HG02763 (cell line): ENCODE results near the gene TCTN3.
A peak's percentile ranks its signal among the peaks of the same experiment; 100 is the strongest.
"Not testable (repeated sequence)": the region's sequence is repeated elsewhere in the genome, so short reads cannot be mapped to it uniquely, and the experiment has no call there.

Experiments
- ATAC-seq: cut with Tn5 transposase; IDR thresholded peaks from one replicate; pipeline ENCODE4 v1.9.1; 2021; ENCODE audit warnings: mild to moderate bottlenecking, moderate library complexity; ENCODE audit not compliant: unreplicated experiment

Gene TCTN3

GRCh38 chr10:95691281-95691680, 2.4 kb downstream of the TCTN3 start:
- ATAC-seq, result no peak

- ATAC-seq, result no peak
These were observed 5.1 kb downstream of the TCTN3 start for GRCh38 chr10:95688648-95689047.

GRCh38 chr10:95683966-95684365, 9.8 kb downstream of the TCTN3 start:
- no peak for ATAC-seq

GRCh38 chr10:95675403-95676116, 18.2 kb downstream of the TCTN3 start:
- no peak for ATAC-seq

GRCh38 chr10:95674643-95675042, 19.1 kb downstream of the TCTN3 start:
- ATAC-seq, result no peak

- ATAC-seq, result not testable (repeated sequence)
These were observed 21.1 kb downstream of the TCTN3 start for GRCh38 chr10:95672641-95673040.

- no peak for ATAC-seq
These were observed 29.2 kb downstream of the TCTN3 start for GRCh38 chr10:95664543-95664942.

GRCh38 chr10:95663496-95663895, 30.2 kb downstream of the TCTN3 start:
- ATAC-seq, result no peak

GRCh38 chr10:95661818-95662217, 31.9 kb downstream of the TCTN3 start:
- no peak for ATAC-seq

- ATAC-seq, result no peak
These were observed 33.4 kb downstream of the TCTN3 start for GRCh38 chr10:95660283-95660682.

- no peak for ATAC-seq
These were observed 36.5 kb downstream of the TCTN3 start for GRCh38 chr10:95657250-95657649.

- ATAC-seq, result peak; percentile 88
These were observed 37.2 kb downstream of the TCTN3 start, which contains the start of gene ALDH18A1 for GRCh38 chr10:95656291-95657164. Gene ALDH18A1, minus strand, starts transcription at chr10:95656711. Its CDS starts 3,334 bp downstream, at chr10:95653377.

- ATAC-seq, result no peak
These were observed 38.0 kb downstream of the TCTN3 start for GRCh38 chr10:95655571-95656290.

- ATAC-seq, result no peak
These were observed 39.8 kb downstream of the TCTN3 start for GRCh38 chr10:95653895-95654294.

- ATAC-seq, result no peak
These were observed 42.2 kb downstream of the TCTN3 start for GRCh38 chr10:95651346-95652060.

- no peak for ATAC-seq
These were observed 43.5 kb downstream of the TCTN3 start for GRCh38 chr10:95650232-95650631.

- no peak for ATAC-seq
These were observed 45.6 kb downstream of the TCTN3 start for GRCh38 chr10:95648138-95648537.

- no peak for ATAC-seq
These were observed 47.6 kb downstream of the TCTN3 start for GRCh38 chr10:95646160-95646559.

GRCh38 chr10:95644901-95645300, 48.8 kb downstream of the TCTN3 start:
- no peak for ATAC-seq

GRCh38 chr10:95640891-95641315, 52.8 kb downstream of the TCTN3 start:
- ATAC-seq, result no peak

GRCh38 chr10:95637911-95638310, 55.8 kb downstream of the TCTN3 start:
- ATAC-seq, result no peak
